ENCODE results near the gene ZNF738.
"Not testable (repeated sequence)": the region's sequence is repeated elsewhere in the genome, so short reads cannot be mapped to it uniquely, and the experiment has no call there.

ZNF738 gene

GRCh38 chr19:21358768-21359451, at the start of gene ZNF738:
TSS of gene ZNF738 (plus strand) at chr19:21359000. CDS start at chr19:21359141, 141 bp downstream.
- peak; percentile 95 for DNase-seq

GRCh38 chr19:21312807-21313206, 46.0 kb upstream of the ZNF738 start:
- DNase-seq, result not testable (repeated sequence)

GRCh38 chr19:21314676-21315075, 44.1 kb upstream of the ZNF738 start:
- DNase-seq, result no peak

- no peak for DNase-seq
Observed at GRCh38 chr19:21317821-21318220, 41.0 kb upstream of the ZNF738 start.

- DNase-seq, result no peak
Observed at GRCh38 chr19:21321134-21321533, 37.7 kb upstream of the ZNF738 start.

GRCh38 chr19:21321996-21322395, 36.8 kb upstream of the ZNF738 start:
- DNase-seq, result no peak

- DNase-seq, result no peak
Observed at GRCh38 chr19:21322528-21322927, 36.3 kb upstream of the ZNF738 start.

- peak; percentile 50 for DNase-seq
Observed at GRCh38 chr19:21323000-21323399, 35.8 kb upstream of the ZNF738 start.

- DNase-seq, result no peak
Observed at GRCh38 chr19:21326169-21326568, 32.6 kb upstream of the ZNF738 start.

- DNase-seq, result peak; percentile 61
Observed at GRCh38 chr19:21328406-21328805, 30.4 kb upstream of the ZNF738 start.

GRCh38 chr19:21328885-21329605, 29.8 kb upstream of the ZNF738 start, which contains the start of gene ZNF708:
TSS of gene ZNF708 (minus strand) at chr19:21329410. CDS start at chr19:21329212, 198 bp downstream.
- DNase-seq, result peak; percentile 97

GRCh38 chr19:21335721-21336120, 23.1 kb upstream of the ZNF738 start:
- no peak for DNase-seq

GRCh38 chr19:21344841-21345240, 14.0 kb upstream of the ZNF738 start:
- not testable (repeated sequence) for DNase-seq

- DNase-seq, result no peak
Observed at GRCh38 chr19:21352830-21353229, 6.0 kb upstream of the ZNF738 start.

GRCh38 chr19:21362291-21362690, 3.5 kb downstream of the ZNF738 start:
- DNase-seq, result no peak

- no peak for DNase-seq
Observed at GRCh38 chr19:21383980-21384582, 25.3 kb downstream of the ZNF738 start.

- no peak for DNase-seq
Observed at GRCh38 chr19:21396121-21396520, 37.3 kb downstream of the ZNF738 start.

GRCh38 chr19:21396893-21397572, 38.2 kb downstream of the ZNF738 start, which contains the start of gene ZNF493:
TSS of gene ZNF493 (plus strand) at chr19:21397133. CDS start at chr19:21397238, 105 bp downstream.
- DNase-seq, result peak; percentile 98

- no peak for DNase-seq
Observed at GRCh38 chr19:21398851-21399250, 40.1 kb downstream of the ZNF738 start.

GRCh38 chr19:21402303-21402985, 43.6 kb downstream of the ZNF738 start:
- DNase-seq, result no peak

GRCh38 chr19:21410166-21410565, 51.4 kb downstream of the ZNF738 start:
- no peak for DNase-seq

GRCh38 chr19:21422244-21422643, 63.4 kb downstream of the ZNF738 start:
- no peak for DNase-seq
